GM12878 (cell line): ENCODE data around the gene PPEF1. TPM values are rescaled to one million over a fixed set of nuclear protein-coding genes. Genes with fewer than 3 reads are reported as not detected.

Experiments used
- ATAC-seq: fragments of 200-7000 bp; cut with Tn5 transposase; 3 replicates; pipeline ENCODE4 v1.9.1; 2020; ENCODE audit warnings: mild to moderate bottlenecking, moderate library complexity
- BruUV-seq: library from RNA; stranded (reverse); fragments of 400-500 nt; replicated peaks from 2 replicates; lab custom pipeline; 2021; lab: Mats Ljungman, UMichigan
- CTCF ChIA-PET: fragments of 300-600 bp; sonication (Branson Sonifier 250); formaldehyde crosslinking; extraction: SDS; loops from one replicate; lab custom pipeline; 2021; ENCODE audit warnings: inconsistent platforms; lab: Yijun Ruan, JAX
- POLR2A ChIA-PET: fragments of 350-600 bp; formaldehyde crosslinking; extraction: SDS; loops from one replicate; lab custom pipeline; 2021; ENCODE audit warnings: inconsistent platforms; lab: Charles Lee
- RAD21 ChIA-PET: fragments of 300-600 bp; sonication (Branson Sonifier 250); formaldehyde crosslinking; loops from one replicate; lab custom pipeline; 2023; ENCODE audit warnings: antibody characterized with exemption; ENCODE audit not compliant: unreplicated experiment; lab: Charles Lee
- SMC1A ChIA-PET: fragments of 300-600 bp; sonication (Branson Sonifier 250); formaldehyde crosslinking; loops from one replicate; lab custom pipeline; 2023; ENCODE audit not compliant: unreplicated experiment, uncharacterized antibody; lab: Charles Lee
- DNase-seq: peaks from one replicate; pipeline ENCODE4 v3.0.0-alpha.2; 2011; ENCODE audit warnings: low read depth, low spot score
- FAIRE-seq: peaks from 3 replicates; lab custom pipeline; 2011; peaks lifted over from hg19 to GRCh38; lab: Jason Lieb, UNC
- H2AFZ ChIP-seq: 2 replicates; pipeline ENCODE4 v1.6.0; 2011; ENCODE audit warnings: low read depth, low read length, control low read depth; ENCODE audit not compliant: control insufficient read depth
- H3K27ac ChIP-seq: 2 replicates; pipeline ENCODE4 v1.5.1; 2011; ENCODE audit warnings: control low read depth; ENCODE audit not compliant: control insufficient read depth, insufficient read depth
- H3K27me3 ChIP-seq, 2 experiments: replicated peaks in 1 of 2; 2 replicates each; pipeline versions ENCODE4 v1.6.0 to v1.6.1; 2011; ENCODE audit warnings: low read length in 1 of 2; ENCODE audit not compliant: control insufficient read depth in 2 of 2, insufficient read depth in 2 of 2
- H3K36me3 ChIP-seq, 2 experiments: 2 replicates each; pipeline ENCODE4 v1.5.1; 2011; ENCODE audit warnings: low read length in 1 of 2; ENCODE audit not compliant: control insufficient read depth in 2 of 2, insufficient read depth in 2 of 2
- H3K4me1 ChIP-seq: 2 replicates; pipeline ENCODE4 v1.6.1; 2011; ENCODE audit warnings: mild to moderate bottlenecking, low read length, moderate library complexity, mixed read lengths; ENCODE audit not compliant: control insufficient read depth, insufficient read depth
- H3K4me2 ChIP-seq: 2 replicates; pipeline ENCODE4 v1.6.0; 2011; ENCODE audit warnings: control low read depth; ENCODE audit not compliant: control insufficient read depth, insufficient read depth
- H3K4me3 ChIP-seq: fragments of 200-600 bp; sonication (generic); 2 replicates; pipeline ENCODE4 v1.5.1; 2016
- H3K79me2 ChIP-seq: 2 replicates; pipeline ENCODE4 v1.6.0; 2011; ENCODE audit warnings: low read length; ENCODE audit not compliant: control insufficient read depth, insufficient read depth
- H3K9ac ChIP-seq: 2 replicates; pipeline ENCODE4 v1.8.0; 2011; ENCODE audit warnings: low read length, control low read depth, mixed read lengths; ENCODE audit not compliant: control insufficient read depth, insufficient read depth
- H3K9me3 ChIP-seq: replicated peaks from 3 replicates; pipeline ENCODE4 v1.5.1; 2011; ENCODE audit warnings: mild to moderate bottlenecking, low read length; ENCODE audit not compliant: control insufficient read depth, insufficient read depth
- H4K20me1 ChIP-seq: 2 replicates; pipeline ENCODE4 v1.6.0; 2011; ENCODE audit not compliant: control insufficient read depth, insufficient read depth
- BMI1 ChIP-seq: fragments of 450-650 bp; IDR thresholded peaks from 2 replicates; pipeline ENCODE4 v1.6.1; 2016; ENCODE audit warnings: mild to moderate bottlenecking, moderate library complexity, borderline replicate concordance
- ESRRA ChIP-seq: IDR thresholded peaks from 2 replicates; pipeline ENCODE4 v1.6.1; 2012; ENCODE audit warnings: mild to moderate bottlenecking, low read length, improper control_type of control experiment
- GATAD2B ChIP-seq: fragments of 450-650 bp; conservative IDR thresholded peaks from 2 replicates; pipeline ENCODE4 v1.6.1; 2017; ENCODE audit warnings: low read depth, mild to moderate bottlenecking, moderate library complexity
- NBN ChIP-seq: fragments of 450-650 bp; IDR thresholded peaks from 2 replicates; pipeline ENCODE4 v1.6.1; 2016
- NFYA ChIP-seq: IDR thresholded peaks from 2 replicates; pipeline ENCODE4 v1.6.1; 2011; ENCODE audit warnings: low read depth, mild to moderate bottlenecking, low read length, improper control_type of control experiment, borderline replicate concordance
- NR2F1 ChIP-seq: fragments of 450-650 bp; conservative IDR thresholded peaks from 2 replicates; pipeline ENCODE4 v1.6.1; 2017; ENCODE audit warnings: mild to moderate bottlenecking
- POLR2A ChIP-seq: IDR thresholded peaks from 2 replicates; pipeline ENCODE4 v1.6.1; 2011; ENCODE audit warnings: low read depth, mild to moderate bottlenecking, low read length
- POLR2AphosphoS5 ChIP-seq: IDR thresholded peaks from 2 replicates; pipeline ENCODE4 v1.6.1; 2011; ENCODE audit warnings: mild to moderate bottlenecking, low read length, inconsistent platforms
- RBBP5 ChIP-seq: fragments of 200-600 bp; sonication (generic); conservative IDR thresholded peaks from 2 replicates; pipeline ENCODE4 v1.6.1; 2016
- RELA ChIP-seq: fragments of 450-650 bp; IDR thresholded peaks from 2 replicates; pipeline ENCODE4 v1.8.0; 2014; ENCODE audit warnings: borderline replicate concordance; ENCODE audit not compliant: partially characterized antibody
- STAT1 ChIP-seq: fragments of 450-650 bp; conservative IDR thresholded peaks from 2 replicates; pipeline ENCODE4 v1.6.1; 2014; ENCODE audit warnings: antibody characterized with exemption, mild to moderate bottlenecking
- TAF1 ChIP-seq: IDR thresholded peaks from 2 replicates; pipeline ENCODE4 v1.6.1; 2011; ENCODE audit warnings: mild to moderate bottlenecking, low read depth, low read length, borderline replicate concordance
- TCF3 ChIP-seq: IDR thresholded peaks from 2 replicates; pipeline ENCODE4 v1.6.1; 2012; ENCODE audit warnings: low read depth, mild to moderate bottlenecking, low read length, borderline replicate concordance; ENCODE audit not compliant: insufficient read depth
- ZZZ3 ChIP-seq: IDR thresholded peaks from 2 replicates; pipeline ENCODE4 v1.6.1; 2011; ENCODE audit warnings: low read depth; ENCODE audit not compliant: control insufficient read depth, insufficient read length
- WGBS: methylation state at CpG from one replicate; pipeline ENCODE4 v1.1.6; 2016; ENCODE audit warnings: low lambda C conversion rate; ENCODE audit not compliant: insufficient replicate concordance, insufficient coverage; ENCODE audit errors: missing lambda C conversion rate; 5-methylcytosine and 5-hydroxymethylcytosine counted together
- in situ Hi-C: fragments of 300-500 bp; cut with MboI; formaldehyde crosslinking; loops from 9 replicates; pipeline ENCODE4 v1.14.3; 2018; ENCODE audit warnings: mixed read lengths
- intact Hi-C: fragments of 100-400 bp; cut with micrococcal nuclease; formaldehyde crosslinking; loops from one replicate; pipeline ENCODE4 v1.14.2; 2022; ENCODE audit not compliant: unreplicated experiment
- polyA plus RNA-seq, 11 experiments: library from polyadenylated mRNA; depleted of rRNA in 4 of 11; unstranded in 6 of 11; stranded (reverse) in 5 of 11; fragments of >200 nt; fragmentation: Nextera tagmentation in 4 of 11; fragmentation: Illumina TruSeq in 1 of 11; extraction: Ambion mirVana in 4 of 11; extraction: Trizol in 1 of 11; gene quantifications; 1 replicate in 1 of 11; 2 replicates in 10 of 11; pipeline versions ENCODE4 v1.2.1 to v1.2.3, GENCODE V29; 2011 to 2016; ENCODE audit warnings: inconsistent platforms in 2 of 11, missing spikeins in 2 of 11, low read depth in 1 of 11
- total RNA-seq, 4 experiments: library from RNA; depleted of rRNA in 3 of 4; stranded (reverse); fragments of >200 nt in 3 of 4; fragmentation: Illumina TruSeq in 1 of 4; extraction: Trizol in 1 of 4; gene quantifications; 2 replicates each; pipeline versions ENCODE4 v1.2.1 to v1.2.3, GENCODE V29; 2013 to 2021
- TF ChIP-seq, protein P1 (sequence below): IDR thresholded peaks from 2 replicates; pipeline ENCODE4 v1.6.1; 2012; ENCODE audit warnings: improper control_type of control experiment, low read depth, low read length; ENCODE audit not compliant: insufficient replicate concordance

Gene PPEF1
- total and polyA plus RNA-seq, 10 of the 15 experiments (the other 5 are each of a cell fraction or from before 2014, with no cell fraction given) = 0.24 to 2.2 (median 0.50) TPM

DNA sequence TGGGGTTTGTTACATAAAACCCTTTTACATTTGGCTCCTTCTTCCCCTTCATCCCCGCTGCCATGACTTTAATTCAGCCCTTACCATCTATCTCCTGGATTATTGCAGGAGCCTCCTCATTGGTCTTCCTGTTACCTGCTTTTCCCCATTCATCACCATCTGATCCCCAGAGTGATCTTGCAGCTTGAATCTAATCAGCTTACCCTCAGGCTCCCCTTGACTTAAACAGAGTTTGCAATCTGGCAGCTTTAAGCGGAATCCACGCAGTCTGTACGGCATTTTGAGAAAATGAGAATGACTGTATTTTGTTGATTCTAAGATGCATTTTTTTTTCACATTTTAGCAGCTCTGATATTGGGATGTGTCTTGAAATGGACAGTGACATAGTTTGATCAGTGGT is 14.9 kb upstream of the PPEF1 start:
- H3K4me1 ChIP-seq = no peaks in the 10 kb centered on the region
- H3K27me3 ChIP-seq = no peaks in the 10 kb centered on the region; a peak in 1 of 4 replicates
- no peaks in the 10 kb centered on the region; the same call in 2 of the 3 replicates for H3K9me3 ChIP-seq
- H3K4me3 ChIP-seq = no peak overlapping the region
- no peaks in the 10 kb centered on the region for H3K79me2 ChIP-seq
- H3K27ac ChIP-seq = no peak overlapping the region
- FAIRE-seq (no peak), DNase-seq (no peak), ATAC-seq (no peak)
- TF ChIP-seq STAT1 (no peak), TCF3 (no peak), BMI1 (no peak), NR2F1 (no peak), TAF1 (no peak), ZZZ3 (no peak)
- H3K9ac ChIP-seq = no peak overlapping the region
- H2AFZ ChIP-seq = no peak overlapping the region
- SMC1A ChIA-PET = interaction anchor here (1.8 kb wide), 1 partner anchor 8 kb away, joined by 6 read pairs; no protein-coding TSS in a partner anchor
- CTCF ChIA-PET = no interaction called here
- no peaks in the 10 kb centered on the region for H4K20me1 ChIP-seq
- no TSS peak for BruUV-seq
- POLR2A ChIA-PET = no interaction called here
- RAD21 ChIA-PET = no interaction called here
- no peak overlapping the region for H3K4me2 ChIP-seq
- intact Hi-C loops = no loop called here
- in situ Hi-C loops = no loop called here
- no peaks in the 10 kb centered on the region for H3K36me3 ChIP-seq
- 39% methylated on average over 4 of the region's 4 CpGs for WGBS

DNA sequence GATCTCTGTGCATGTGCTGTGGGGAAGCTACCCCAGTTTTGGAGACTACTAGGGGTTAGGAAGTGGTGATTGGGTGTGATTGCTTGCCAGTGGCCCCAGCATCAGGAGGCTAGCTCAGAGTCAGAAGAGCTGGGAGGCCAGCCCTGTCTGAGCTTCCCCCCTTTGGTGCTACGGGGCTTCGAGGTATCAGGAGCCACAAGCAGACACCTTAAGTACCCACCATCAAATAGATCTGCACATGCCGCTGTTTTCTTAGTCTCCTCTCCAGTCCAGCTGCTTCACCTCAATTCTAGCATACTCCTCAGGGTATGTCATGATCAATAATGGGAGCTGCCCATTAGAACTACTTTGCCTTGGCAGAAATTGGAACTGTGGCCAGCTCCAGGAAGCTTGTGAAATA is 10.8 kb upstream of the PPEF1 start:
- ChIA-PET CTCF (no interaction called here), POLR2A (interaction anchor here (0.9 kb wide), 1 partner anchor 19 kb away, joined by 3 read pairs; no protein-coding TSS in a partner anchor), RAD21 (no interaction called here), SMC1A (no interaction called here)
- Histone ChIP-seq H3K9me3 (no peaks in the 10 kb centered on the region; the same call in 2 of the 3 replicates), H3K9ac (no peak overlapping the region), H3K36me3 (no peaks in the 10 kb centered on the region), H3K27me3 (no peaks in the 10 kb centered on the region; a peak in 1 of 4 replicates), H3K79me2 (no peaks in the 10 kb centered on the region), H3K4me2 (no peak overlapping the region), H3K27ac (no peak overlapping the region), H2AFZ (no peak overlapping the region), H3K4me1 (no peaks in the 10 kb centered on the region), H3K4me3 (no peak overlapping the region), H4K20me1 (no peaks in the 10 kb centered on the region)
- intact Hi-C loops (no loop called here), in situ Hi-C loops (no loop called here)
- 23% methylated on average over 3 of the region's 3 CpGs for WGBS
- ATAC-seq = no peak
- DNase-seq = no peak
- BruUV-seq = no TSS peak
- no peak for FAIRE-seq
- no peak for TF ChIP-seq NFYA
- TF ChIP-seq GATAD2B = no peak
- TF ChIP-seq POLR2A = no peak
- TF ChIP-seq, protein P1, sequence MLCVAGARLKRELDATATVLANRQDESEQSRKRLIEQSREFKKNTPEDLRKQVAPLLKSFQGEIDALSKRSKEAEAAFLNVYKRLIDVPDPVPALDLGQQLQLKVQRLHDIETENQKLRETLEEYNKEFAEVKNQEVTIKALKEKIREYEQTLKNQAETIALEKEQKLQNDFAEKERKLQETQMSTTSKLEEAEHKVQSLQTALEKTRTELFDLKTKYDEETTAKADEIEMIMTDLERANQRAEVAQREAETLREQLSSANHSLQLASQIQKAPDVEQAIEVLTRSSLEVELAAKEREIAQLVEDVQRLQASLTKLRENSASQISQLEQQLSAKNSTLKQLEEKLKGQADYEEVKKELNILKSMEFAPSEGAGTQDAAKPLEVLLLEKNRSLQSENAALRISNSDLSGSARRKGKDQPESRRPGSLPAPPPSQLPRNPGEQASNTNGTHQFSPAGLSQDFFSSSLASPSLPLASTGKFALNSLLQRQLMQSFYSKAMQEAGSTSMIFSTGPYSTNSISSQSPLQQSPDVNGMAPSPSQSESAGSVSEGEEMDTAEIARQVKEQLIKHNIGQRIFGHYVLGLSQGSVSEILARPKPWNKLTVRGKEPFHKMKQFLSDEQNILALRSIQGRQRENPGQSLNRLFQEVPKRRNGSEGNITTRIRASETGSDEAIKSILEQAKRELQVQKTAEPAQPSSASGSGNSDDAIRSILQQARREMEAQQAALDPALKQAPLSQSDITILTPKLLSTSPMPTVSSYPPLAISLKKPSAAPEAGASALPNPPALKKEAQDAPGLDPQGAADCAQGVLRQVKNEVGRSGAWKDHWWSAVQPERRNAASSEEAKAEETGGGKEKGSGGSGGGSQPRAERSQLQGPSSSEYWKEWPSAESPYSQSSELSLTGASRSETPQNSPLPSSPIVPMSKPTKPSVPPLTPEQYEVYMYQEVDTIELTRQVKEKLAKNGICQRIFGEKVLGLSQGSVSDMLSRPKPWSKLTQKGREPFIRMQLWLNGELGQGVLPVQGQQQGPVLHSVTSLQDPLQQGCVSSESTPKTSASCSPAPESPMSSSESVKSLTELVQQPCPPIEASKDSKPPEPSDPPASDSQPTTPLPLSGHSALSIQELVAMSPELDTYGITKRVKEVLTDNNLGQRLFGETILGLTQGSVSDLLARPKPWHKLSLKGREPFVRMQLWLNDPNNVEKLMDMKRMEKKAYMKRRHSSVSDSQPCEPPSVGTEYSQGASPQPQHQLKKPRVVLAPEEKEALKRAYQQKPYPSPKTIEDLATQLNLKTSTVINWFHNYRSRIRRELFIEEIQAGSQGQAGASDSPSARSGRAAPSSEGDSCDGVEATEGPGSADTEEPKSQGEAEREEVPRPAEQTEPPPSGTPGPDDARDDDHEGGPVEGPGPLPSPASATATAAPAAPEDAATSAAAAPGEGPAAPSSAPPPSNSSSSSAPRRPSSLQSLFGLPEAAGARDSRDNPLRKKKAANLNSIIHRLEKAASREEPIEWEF = no peak
- TF ChIP-seq POLR2AphosphoS5 = no peak
- no peak for TF ChIP-seq RELA
- no peak for TF ChIP-seq NR2F1
- TF ChIP-seq ESRRA = no peak
- no peak for TF ChIP-seq NBN
- TF ChIP-seq RBBP5 = no peak
- TF ChIP-seq TAF1 = no peak
